HG03342 (cell line): ENCODE measurements around the gene KRTAP2-3.
"Not testable (repeated sequence)": the region's sequence is repeated elsewhere in the genome, so short reads cannot be mapped to it uniquely, and the experiment has no call there.

Experiments used
- ATAC-seq: cut with Tn5 transposase; IDR thresholded peaks from one replicate; pipeline ENCODE4 v1.9.1; 2021; ENCODE audit warnings: mild to moderate bottlenecking, moderate library complexity; ENCODE audit not compliant: unreplicated experiment

The KRTAP2-3 gene

GRCh38 chr17:41060052-41060604, at the start of gene KRTAP2-3:
TSS of gene KRTAP2-3 (minus strand) at chr17:41060114. CDS start at chr17:41060050, 64 bp downstream.
- no peak for ATAC-seq

GRCh38 chr17:41108728-41109386, 48.9 kb upstream of the KRTAP2-3 start:
- not testable (repeated sequence) for ATAC-seq

GRCh38 chr17:41107941-41108450, 48.1 kb upstream of the KRTAP2-3 start:
- no peak for ATAC-seq

- ATAC-seq = not testable (repeated sequence)
Observed at GRCh38 chr17:41105347-41105746, 45.4 kb upstream of the KRTAP2-3 start, which contains the start of gene KRTAP4-9. TSS of gene KRTAP4-9 (plus strand) at chr17:41105389. CDS start at chr17:41105389, 0 bp downstream.

GRCh38 chr17:41104386-41105038, 44.6 kb upstream of the KRTAP2-3 start:
- ATAC-seq = not testable (repeated sequence)

- ATAC-seq = no peak
Observed at GRCh38 chr17:41103896-41104295, 44.0 kb upstream of the KRTAP2-3 start.

- ATAC-seq = no peak
Observed at GRCh38 chr17:41101586-41102259, 41.8 kb upstream of the KRTAP2-3 start, which contains the start of gene KRTAP4-16. TSS of gene KRTAP4-16 (minus strand) at chr17:41102209. CDS start at chr17:41102209, 0 bp downstream.

GRCh38 chr17:41099682-41100480, 40.0 kb upstream of the KRTAP2-3 start:
- ATAC-seq = not testable (repeated sequence)

GRCh38 chr17:41098481-41098880, 38.6 kb upstream of the KRTAP2-3 start:
- ATAC-seq = no peak

GRCh38 chr17:41098042-41098441, 38.1 kb upstream of the KRTAP2-3 start, which contains the start of gene KRTAP4-8:
TSS of gene KRTAP4-8 (minus strand) at chr17:41098142. CDS start at chr17:41098084, 58 bp downstream.
- ATAC-seq = no peak

- ATAC-seq = no peak
Observed at GRCh38 chr17:41096055-41096454, 36.1 kb upstream of the KRTAP2-3 start.

GRCh38 chr17:41088760-41089352, 28.9 kb upstream of the KRTAP2-3 start:
- not testable (repeated sequence) for ATAC-seq

GRCh38 chr17:41084100-41084856, 24.4 kb upstream of the KRTAP2-3 start, which contains the start of gene KRTAP4-7:
TSS of gene KRTAP4-7 (plus strand) at chr17:41084150. CDS start at chr17:41084207, 57 bp downstream.
- ATAC-seq = not testable (repeated sequence)

GRCh38 chr17:41083427-41083826, 23.5 kb upstream of the KRTAP2-3 start:
- not testable (repeated sequence) for ATAC-seq

GRCh38 chr17:41082626-41083025, 22.7 kb upstream of the KRTAP2-3 start:
- no peak for ATAC-seq

GRCh38 chr17:41076788-41077187, 16.9 kb upstream of the KRTAP2-3 start:
- ATAC-seq = no peak

- no peak for ATAC-seq
Observed at GRCh38 chr17:41073676-41074075, 13.8 kb upstream of the KRTAP2-3 start.

GRCh38 chr17:41071606-41072360, 11.9 kb upstream of the KRTAP2-3 start:
- no peak for ATAC-seq
